Endothelial cell of umbilical vein (primary cell): ENCODE measurements around the gene SP6. TPM values are rescaled to one million over a fixed set of nuclear protein-coding genes. Genes with fewer than 3 reads are reported as not detected.

Experiments
- BruUV-seq: library from RNA; stranded (reverse); fragments of 400-500 nt; replicated peaks from 2 replicates; lab custom pipeline; 2021; lab: Mats Ljungman, UMichigan
- CTCF ChIA-PET: fragments of 300-600, 350-600 bp; sonication (Branson Sonifier 250); formaldehyde crosslinking; loops from one replicate; lab custom pipeline; 2021; ENCODE audit warnings: antibody characterized with exemption, inconsistent platforms; lab: Charles Lee
- POLR2A ChIA-PET: fragments of 300-600, 350-600 bp; sonication (Branson Sonifier 250); formaldehyde crosslinking; loops from one replicate; lab custom pipeline; 2021; ENCODE audit warnings: antibody characterized with exemption, inconsistent platforms; lab: Charles Lee
- DNase-seq: peaks from one replicate; pipeline ENCODE4 v3.0.0-alpha.2; 2011; ENCODE audit warnings: low read depth, low spot score
- FAIRE-seq: peaks from 2 replicates; lab custom pipeline; 2011; peaks lifted over from hg19 to GRCh38; lab: Jason Lieb, UNC
- H2AFZ ChIP-seq: 2 replicates; pipeline ENCODE4 v1.6.0; 2012; ENCODE audit warnings: low read depth, low read length, control low read depth, inconsistent platforms
- H3K27ac ChIP-seq: 2 replicates; pipeline ENCODE4 v1.5.1; 2011; ENCODE audit warnings: low read depth, mild to moderate bottlenecking, control low read depth, low read length, moderate library complexity; ENCODE audit not compliant: insufficient read depth
- H3K27me3 ChIP-seq, 2 experiments: 2 replicates each; pipeline versions ENCODE4 v1.6.0 to v1.6.1; 2011; ENCODE audit warnings: low read length in 2 of 2, mixed read lengths in 1 of 2; ENCODE audit not compliant: control insufficient read depth in 2 of 2, insufficient read depth in 2 of 2
- H3K36me3 ChIP-seq, 2 experiments: 2 replicates in 1 of 2; 3 replicates in 1 of 2; pipeline ENCODE4 v1.5.1; 2011; ENCODE audit warnings: low read length in 2 of 2, mild to moderate bottlenecking in 1 of 2, moderate library complexity in 1 of 2; ENCODE audit not compliant: control insufficient read depth in 2 of 2, insufficient read depth in 2 of 2; ENCODE audit errors: extremely low read depth in 1 of 2
- H3K4me1 ChIP-seq: 3 replicates; pipeline ENCODE4 v1.5.1; 2011; ENCODE audit warnings: mild to moderate bottlenecking, low read length; ENCODE audit not compliant: control insufficient read depth, insufficient read depth; ENCODE audit errors: extremely low read depth
- H3K4me2 ChIP-seq: 2 replicates; pipeline ENCODE4 v1.6.1; 2011; ENCODE audit warnings: low read length, control low read depth, mixed read lengths; ENCODE audit not compliant: insufficient read depth
- H3K4me3 ChIP-seq, 3 experiments: fragments of 200-600 bp in 1 of 3; sonication (generic), shearing (Covaris generic) in 1 of 3; replicated peaks in 1 of 3; 2 replicates each; pipeline ENCODE4 v1.5.1; 2011 to 2016; ENCODE audit warnings: control low read depth in 3 of 3, low read length in 3 of 3, mild to moderate bottlenecking in 2 of 3, inconsistent platforms in 1 of 3, low read depth in 1 of 3, moderate library complexity in 1 of 3; ENCODE audit not compliant: insufficient read depth in 1 of 3
- H3K79me2 ChIP-seq: 2 replicates; pipeline ENCODE4 v1.6.0; 2012; ENCODE audit warnings: low read length, inconsistent platforms; ENCODE audit not compliant: control insufficient read depth, insufficient read depth
- H3K9ac ChIP-seq: replicated peaks from 2 replicates; pipeline ENCODE3; 2011; ENCODE audit warnings: low read length, control low read depth; ENCODE audit not compliant: insufficient read depth; ENCODE audit errors: extremely low read depth
- H3K9me1 ChIP-seq: replicated peaks from 3 replicates; pipeline ENCODE4 v1.6.0; 2011; ENCODE audit warnings: mild to moderate bottlenecking, low read length; ENCODE audit not compliant: control insufficient read depth, insufficient read depth; ENCODE audit errors: extremely low read depth
- H3K9me3 ChIP-seq: replicated peaks from 2 replicates; pipeline ENCODE4 v1.5.1; 2012; ENCODE audit warnings: low read length, inconsistent platforms; ENCODE audit not compliant: control insufficient read depth, insufficient read depth
- H4K20me1 ChIP-seq: replicated peaks from 2 replicates; pipeline ENCODE3; 2011; ENCODE audit warnings: mild to moderate bottlenecking, low read length; ENCODE audit not compliant: control insufficient read depth, insufficient read depth; ENCODE audit errors: extremely low read depth
- EZH2 ChIP-seq: IDR thresholded peaks from 2 replicates; pipeline ENCODE4 v1.6.1; 2012; ENCODE audit warnings: borderline replicate concordance, low read depth, mild to moderate bottlenecking, moderate library complexity, low read length, inconsistent platforms; ENCODE audit not compliant: severe bottlenecking
- FOS ChIP-seq: IDR thresholded peaks from 2 replicates; pipeline ENCODE4 v1.6.1; 2011; ENCODE audit warnings: mild to moderate bottlenecking, low read length, moderate library complexity, borderline replicate concordance; ENCODE audit not compliant: insufficient read depth
- GATA2 ChIP-seq: IDR thresholded peaks from 2 replicates; pipeline ENCODE4 v1.7.0; 2011; ENCODE audit warnings: low read depth, mild to moderate bottlenecking, moderate library complexity, mixed read lengths, low read length; ENCODE audit not compliant: insufficient read length, insufficient read depth
- JUN ChIP-seq: IDR thresholded peaks from 2 replicates; pipeline ENCODE4 v1.6.1; 2011; ENCODE audit warnings: borderline replicate concordance, low read depth; ENCODE audit not compliant: insufficient read length, insufficient read depth
- MYC ChIP-seq: IDR thresholded peaks from one replicate; pipeline ENCODE4 v1.6.1; 2011; ENCODE audit warnings: mild to moderate bottlenecking, low read depth, low read length
- POLR2A ChIP-seq: IDR thresholded peaks from 2 replicates; pipeline ENCODE4 v1.6.1; 2012; ENCODE audit warnings: low read depth, mild to moderate bottlenecking, control low read depth, low read length
- POLR2AphosphoS5 ChIP-seq: IDR thresholded peaks from 2 replicates; pipeline ENCODE4 v1.6.1; 2012; ENCODE audit warnings: low read depth, mild to moderate bottlenecking, control low read depth, low read length, moderate library complexity; ENCODE audit not compliant: insufficient read depth
- dilution Hi-C: fragments of 300-500 bp; cut with MboI; formaldehyde crosslinking; loops from one replicate; pipeline ENCODE4 v1.15.0; 2019; ENCODE audit warnings: low sequenced_read_pairs; ENCODE audit not compliant: extremely low pct_ligation_motif_present
- intact Hi-C: fragments of 100-400 bp; cut with micrococcal nuclease; formaldehyde crosslinking; loops from one replicate; pipeline ENCODE4 v1.10.0; 2022
- polyA plus RNA-seq, 4 experiments: library from polyadenylated mRNA; depleted of rRNA in 3 of 4; stranded (reverse) in 3 of 4; unstranded in 1 of 4; fragments of >200 nt; gene quantifications; 2 replicates each; pipeline versions ENCODE4 v1.2.1 to v1.2.3, GENCODE V29; 2011 to 2012; ENCODE audit warnings: missing spikeins in 1 of 4
- total RNA-seq: library from RNA; stranded (reverse); gene quantifications from 2 replicates; pipeline ENCODE4 v1.2.3, GENCODE V29; 2021
- TF ChIP-seq, protein P1 (sequence below): IDR thresholded peaks from 2 replicates; pipeline ENCODE4 v1.6.1; 2011; ENCODE audit not compliant: insufficient read depth, insufficient read length

The SP6 gene
- total and polyA plus RNA-seq, 2 donors (not counting 3 experiments of a cell fraction or from before 2014, with no cell fraction given): 0.11 to 1.3 TPM

DNA sequence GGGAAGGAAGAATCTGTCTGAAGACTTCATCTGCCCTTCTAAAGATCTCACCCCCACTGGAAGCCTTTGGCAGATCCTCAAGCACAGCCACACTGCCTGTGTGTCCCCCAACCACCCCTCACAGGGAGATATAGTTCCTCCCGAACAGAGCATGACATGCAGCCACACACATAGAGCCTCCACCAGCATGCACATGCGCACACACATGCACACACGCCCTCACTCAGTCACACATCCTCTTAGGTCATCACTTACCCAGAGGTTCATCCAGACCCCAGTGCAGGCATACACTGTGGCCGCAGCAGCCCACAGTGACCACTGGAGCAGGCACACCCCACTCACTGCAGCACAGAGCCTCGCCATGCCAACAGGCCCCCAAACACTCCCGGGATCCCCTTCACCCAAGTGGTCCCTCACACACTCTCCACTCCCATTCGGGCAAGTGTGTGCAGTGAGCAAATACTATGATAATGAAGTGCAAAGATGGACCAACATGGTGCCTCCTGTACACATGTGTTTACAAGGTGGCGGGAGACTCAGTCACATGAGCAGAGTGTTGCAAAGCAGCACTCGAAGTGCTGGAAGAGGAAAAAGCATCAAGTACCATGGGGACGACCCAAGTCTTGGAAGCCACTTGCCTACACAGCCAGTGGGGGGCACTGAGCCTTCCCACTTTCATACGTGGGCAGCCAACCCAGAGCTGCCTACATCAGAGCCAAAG, 17.0 kb upstream of the SP6 start:
- ChIA-PET POLR2A (no interaction called here), CTCF (no interaction called here)
- peaks cover 33 to 42% of the 10 kb centered on the region in 2 experiments for H3K27me3 ChIP-seq
- no peaks in the 10 kb centered on the region for H3K9me3 ChIP-seq
- H3K4me2 ChIP-seq: no peak overlapping the region
- dilution Hi-C loops (no loop called here), intact Hi-C loops (no loop called here)
- H3K4me1 ChIP-seq: peaks cover 3% of the 10 kb centered on the region
- TF ChIP-seq FOS (no peak), MYC (no peak), POLR2AphosphoS5 (no peak), GATA2 (no peak), JUN (no peak), EZH2 (no peak)
- no peaks in the 10 kb centered on the region for H3K9me1 ChIP-seq
- H3K4me3 ChIP-seq: no peak overlapping the region
- H3K36me3 ChIP-seq: no peaks in the 10 kb centered on the region
- no peak overlapping the region for H3K27ac ChIP-seq
- DNase-seq (no peak), FAIRE-seq (no peak)
- H2AFZ ChIP-seq: no peak overlapping the region
- H4K20me1 ChIP-seq: no peaks in the 10 kb centered on the region
- H3K79me2 ChIP-seq: no peaks in the 10 kb centered on the region
- no TSS peak for BruUV-seq
- H3K9ac ChIP-seq: no peak overlapping the region

- H3K79me2 ChIP-seq: no peaks in the 10 kb centered on the region
- no peak for FAIRE-seq
- dilution Hi-C loops: no loop called here
- H4K20me1 ChIP-seq: no peaks in the 10 kb centered on the region
- DNase-seq: no peak
- no TSS peak for BruUV-seq
- no peaks in the 10 kb centered on the region for H3K36me3 ChIP-seq
- peaks cover 24 to 32% of the 10 kb centered on the region in 2 experiments for H3K27me3 ChIP-seq
- H3K27ac ChIP-seq: no peak overlapping the region
- no peak overlapping the region for H3K9ac ChIP-seq
- no peak overlapping the region for H3K4me2 ChIP-seq
- H3K4me1 ChIP-seq: peaks cover 8% of the 10 kb centered on the region
- intact Hi-C loops: no loop called here
- ChIA-PET POLR2A (no interaction called here), CTCF (no interaction called here)
- H3K4me3 ChIP-seq: no peak overlapping the region
- no peaks in the 10 kb centered on the region for H3K9me1 ChIP-seq
- TF ChIP-seq POLR2AphosphoS5 (no peak), EZH2 (no peak), MYC (no peak), POLR2A (no peak), JUN (no peak)
- TF ChIP-seq, protein P1, sequence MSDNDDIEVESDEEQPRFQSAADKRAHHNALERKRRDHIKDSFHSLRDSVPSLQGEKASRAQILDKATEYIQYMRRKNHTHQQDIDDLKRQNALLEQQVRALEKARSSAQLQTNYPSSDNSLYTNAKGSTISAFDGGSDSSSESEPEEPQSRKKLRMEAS: no peak
- H2AFZ ChIP-seq: no peak overlapping the region
- H3K9me3 ChIP-seq: no peaks in the 10 kb centered on the region
Measured at GRCh38 chr17:47866941-47867340, 16.0 kb upstream of the SP6 start.
